ENCODE data around the gene ATP10B.

Gene ATP10B

GRCh38 chr5:160749682-160750081, 102.3 kb downstream of the ATP10B start:
- TF ChIP-seq POLR2AphosphoS5 (IDR thresholded peaks at IDR 0.05; ENCODE audit: low read depth, low read length) (no peak), SIN3A (IDR thresholded peaks at IDR 0.05; ENCODE audit: borderline replicate concordance, insufficient read depth, low read length) (no peak), REST (IDR thresholded peaks at IDR 0.05; ENCODE audit: insufficient read depth in 1 of 2, low read depth in 2 of 2, low read length in 2 of 2) (no peak), TAF1 (IDR thresholded peaks at IDR 0.05; ENCODE audit: borderline replicate concordance, insufficient read depth, low read length) (no peak), FOXP2 (optimal IDR thresholded peaks at IDR 0.05; ENCODE audit: borderline replicate concordance, extremely low read depth, extremely low read length, insufficient read depth) (no peak)

- no peak for TF ChIP-seq TAF1 (IDR thresholded peaks at IDR 0.05; ENCODE audit: borderline replicate concordance, insufficient read depth, low read length)
- no peak for TF ChIP-seq POLR2AphosphoS5 (IDR thresholded peaks at IDR 0.05; ENCODE audit: low read depth, low read length)
- no peak for TF ChIP-seq FOXP2 (optimal IDR thresholded peaks at IDR 0.05; ENCODE audit: borderline replicate concordance, extremely low read depth, extremely low read length, insufficient read depth)
- TF ChIP-seq REST (IDR thresholded peaks at IDR 0.05; ENCODE audit: insufficient read depth in 1 of 2, low read depth in 2 of 2, low read length in 2 of 2) = no peak
Measured at GRCh38 chr5:160749026-160749425, 103.0 kb downstream of the ATP10B start.

GRCh38 chr5:160747987-160748386, 104.0 kb downstream of the ATP10B start:
- TF ChIP-seq SIN3A (IDR thresholded peaks at IDR 0.05; ENCODE audit: borderline replicate concordance, insufficient read depth, low read length) (no peak), POLR2AphosphoS5 (IDR thresholded peaks at IDR 0.05; ENCODE audit: low read depth, low read length) (no peak), REST (IDR thresholded peaks at IDR 0.05; ENCODE audit: insufficient read depth in 1 of 2, low read depth in 2 of 2, low read length in 2 of 2) (no peak), FOXP2 (optimal IDR thresholded peaks at IDR 0.05; ENCODE audit: borderline replicate concordance, extremely low read depth, extremely low read length, insufficient read depth) (no peak), TAF1 (IDR thresholded peaks at IDR 0.05; ENCODE audit: borderline replicate concordance, insufficient read depth, low read length) (no peak)

- no peak for TF ChIP-seq REST (IDR thresholded peaks at IDR 0.05; ENCODE audit: insufficient read depth in 1 of 2, low read depth in 2 of 2, low read length in 2 of 2)
- TF ChIP-seq TAF1 (IDR thresholded peaks at IDR 0.05; ENCODE audit: borderline replicate concordance, insufficient read depth, low read length) = no peak
- TF ChIP-seq POLR2AphosphoS5 (IDR thresholded peaks at IDR 0.05; ENCODE audit: low read depth, low read length) = no peak
- no peak for TF ChIP-seq SIN3A (IDR thresholded peaks at IDR 0.05; ENCODE audit: borderline replicate concordance, insufficient read depth, low read length)
- no peak for TF ChIP-seq FOXP2 (optimal IDR thresholded peaks at IDR 0.05; ENCODE audit: borderline replicate concordance, extremely low read depth, extremely low read length, insufficient read depth)
Measured at GRCh38 chr5:160747559-160747958, 104.5 kb downstream of the ATP10B start.

All from PFSK-1 (cell line).